H1 (cell line): Measurements from ENCODE around the gene OVCA2. TPM values are rescaled to one million over a fixed set of nuclear protein-coding genes. Genes with fewer than 3 reads are reported as not detected.

Source experiments
- CTCF ChIA-PET: fragments of 300-600 bp; sonication (Branson Sonifier 250); formaldehyde crosslinking; loops from one replicate; lab custom pipeline; 2021; ENCODE audit not compliant: partially characterized antibody; lab: Charles Lee
- POLR2A ChIA-PET: fragments of 300-600 bp; sonication (Branson Sonifier 250); formaldehyde crosslinking; loops from one replicate; lab custom pipeline; 2021; ENCODE audit warnings: inconsistent platforms; ENCODE audit not compliant: partially characterized antibody; lab: Charles Lee
- DNase-seq, 2 experiments: peaks; one replicate each; pipeline versions ENCODE4 v3.0.0 to v3.0.0-alpha.2; 2010 to 2022; ENCODE audit warnings: low spot score in 2 of 2, low read depth in 1 of 2, mixed read lengths in 1 of 2
- FAIRE-seq: peaks from 2 replicates; lab custom pipeline; 2011; peaks lifted over from hg19 to GRCh38; lab: Jason Lieb, UNC
- H2AFZ ChIP-seq: 2 replicates; pipeline ENCODE4 v1.8.1; 2012; ENCODE audit warnings: low read length, inconsistent platforms
- H2AK5ac ChIP-seq: 2 replicates; pipeline ENCODE4 v1.6.1; 2013; ENCODE audit warnings: low read depth, low read length
- H2BK120ac ChIP-seq: replicated peaks from 2 replicates; pipeline ENCODE3; 2013; ENCODE audit warnings: low read depth, low read length, inconsistent platforms
- H2BK12ac ChIP-seq: 2 replicates; pipeline ENCODE4 v1.6.1; 2013; ENCODE audit warnings: low read depth, low read length
- H2BK15ac ChIP-seq: 2 replicates; pipeline ENCODE4 v1.6.1; 2013; ENCODE audit warnings: low read length
- H2BK20ac ChIP-seq: 2 replicates; pipeline ENCODE4 v1.6.1; 2013; ENCODE audit warnings: low read length
- H2BK5ac ChIP-seq: 2 replicates; pipeline ENCODE4 v1.6.1; 2013; ENCODE audit warnings: low read depth, low read length
- H3K14ac ChIP-seq: 2 replicates; pipeline ENCODE4 v1.6.1; 2013; ENCODE audit warnings: inconsistent platforms; ENCODE audit not compliant: insufficient read length
- H3K18ac ChIP-seq: 2 replicates; pipeline ENCODE4 v1.6.1; 2013; ENCODE audit warnings: low read length; ENCODE audit errors: extremely low read depth
- H3K23ac ChIP-seq: 2 replicates; pipeline ENCODE4 v1.6.1; 2013; ENCODE audit warnings: inconsistent platforms; ENCODE audit not compliant: insufficient read length
- H3K23me2 ChIP-seq: 2 replicates; pipeline ENCODE4 v1.6.1; 2013; ENCODE audit warnings: low read depth, low read length
- H3K27ac ChIP-seq: 2 replicates; pipeline ENCODE4 v1.6.1; 2011; ENCODE audit warnings: low read depth, low read length, inconsistent platforms
- H3K27me3 ChIP-seq, 4 experiments: replicated peaks in 1 of 4; 1 replicate in 1 of 4; 2 replicates in 3 of 4; pipeline versions ENCODE4 v1.6.1 to v1.8.1; 2011 to 2013; ENCODE audit warnings: low read length in 3 of 4, mild to moderate bottlenecking in 3 of 4, inconsistent platforms in 2 of 4, mixed read lengths in 2 of 4, moderate library complexity in 1 of 4; ENCODE audit not compliant: control insufficient read depth in 3 of 4, insufficient read depth in 3 of 4; ENCODE audit errors: extremely low read depth in 1 of 4
- H3K36me3 ChIP-seq, 4 experiments: 2 replicates each; pipeline versions ENCODE4 v1.6.1 to v1.8.1; 2011 to 2013; ENCODE audit warnings: mild to moderate bottlenecking in 4 of 4, low read length in 3 of 4, moderate library complexity in 2 of 4, control low read depth in 1 of 4, inconsistent platforms in 1 of 4; ENCODE audit not compliant: insufficient read depth in 4 of 4, control insufficient read depth in 2 of 4
- H3K4ac ChIP-seq: replicated peaks from 2 replicates; pipeline ENCODE3; 2013; ENCODE audit warnings: low read length, low read depth, mixed read lengths, inconsistent platforms; ENCODE audit not compliant: insufficient read length
- H3K4me1 ChIP-seq, 4 experiments: replicated peaks in 1 of 4; 1 replicate in 1 of 4; 2 replicates in 3 of 4; pipeline versions ENCODE4 v1.6.1 to v1.8.1; 2011 to 2013; ENCODE audit warnings: low read length in 3 of 4, inconsistent platforms in 2 of 4, mixed read lengths in 1 of 4; ENCODE audit not compliant: insufficient read depth in 4 of 4, control insufficient read depth in 3 of 4
- H3K4me2 ChIP-seq, 2 experiments: 2 replicates each; pipeline versions ENCODE4 v1.6.1 to v1.8.1; 2011 to 2013; ENCODE audit warnings: low read depth in 2 of 2, low read length in 2 of 2, control low read depth in 1 of 2, inconsistent platforms in 1 of 2, mild to moderate bottlenecking in 1 of 2; ENCODE audit not compliant: insufficient read depth in 1 of 2
- H3K4me3 ChIP-seq, 4 experiments: fragments of 200-600, 300-600 bp in 1 of 4; sonication (generic), shearing (Covaris generic), sonication (Bioruptor Twin) in 1 of 4; 2 replicates each; pipeline versions ENCODE4 v1.5.1 to v1.8.1; 2011 to 2016; ENCODE audit warnings: low read length in 4 of 4, low read depth in 3 of 4, control low read depth in 2 of 4, inconsistent platforms in 2 of 4, mild to moderate bottlenecking in 2 of 4, mixed read lengths in 1 of 4, moderate library complexity in 1 of 4; ENCODE audit not compliant: insufficient read depth in 2 of 4; ENCODE audit errors: extremely low read depth in 1 of 4
- H3K56ac ChIP-seq: replicated peaks from 2 replicates; pipeline ENCODE3; 2013; ENCODE audit warnings: low read depth, mild to moderate bottlenecking, mixed read lengths, low read length, inconsistent platforms; ENCODE audit not compliant: insufficient read length
- H3K79me1 ChIP-seq: 2 replicates; pipeline ENCODE4 v1.6.1; 2013; ENCODE audit warnings: low read depth, low read length, control low read depth
- H3K79me2 ChIP-seq, 2 experiments: 2 replicates each; pipeline versions ENCODE4 v1.6.1 to v1.8.1; 2012 to 2013; ENCODE audit warnings: low read length in 2 of 2, mild to moderate bottlenecking in 2 of 2, inconsistent platforms in 1 of 2; ENCODE audit not compliant: insufficient read depth in 2 of 2, control insufficient read depth in 1 of 2
- H3K9ac ChIP-seq, 4 experiments: replicated peaks in 1 of 4; 1 replicate in 1 of 4; 2 replicates in 3 of 4; pipeline versions ENCODE4 v1.6.1 to v1.8.1; 2011 to 2013; ENCODE audit warnings: low read depth in 3 of 4, low read length in 3 of 4, control low read depth in 2 of 4, mild to moderate bottlenecking in 2 of 4, moderate library complexity in 2 of 4, inconsistent platforms in 1 of 4; ENCODE audit errors: extremely low read depth in 1 of 4
- H3K9me3 ChIP-seq, 2 experiments: 2 replicates each; pipeline versions ENCODE4 v1.6.1 to v1.8.1; 2012 to 2013; ENCODE audit warnings: mild to moderate bottlenecking in 2 of 2, moderate library complexity in 2 of 2, control low read depth in 1 of 2, inconsistent platforms in 1 of 2, low read depth in 1 of 2, low read length in 1 of 2, mixed read lengths in 1 of 2; ENCODE audit not compliant: insufficient read depth in 2 of 2
- H4K20me1 ChIP-seq, 2 experiments: replicated peaks in 1 of 2; 2 replicates each; pipeline versions ENCODE3 to v1.8.1; 2011 to 2013; ENCODE audit warnings: inconsistent platforms in 2 of 2, low read length in 2 of 2, mild to moderate bottlenecking in 1 of 2; ENCODE audit not compliant: insufficient read depth in 2 of 2, control insufficient read depth in 1 of 2
- H4K5ac ChIP-seq: 2 replicates; pipeline ENCODE4 v1.6.1; 2013; ENCODE audit warnings: low read length, low read depth, mixed read lengths, inconsistent platforms; ENCODE audit not compliant: insufficient read length
- H4K8ac ChIP-seq: 2 replicates; pipeline ENCODE4 v1.8.0; 2013; ENCODE audit warnings: mild to moderate bottlenecking, moderate library complexity, low read length, inconsistent platforms; ENCODE audit not compliant: insufficient read depth; ENCODE audit errors: extremely low read depth
- H4K91ac ChIP-seq: replicated peaks from 2 replicates; pipeline ENCODE3; 2013; ENCODE audit warnings: low read length, mixed read lengths, inconsistent platforms; ENCODE audit not compliant: insufficient read length
- RAD21 ChIP-seq, 2 experiments: IDR thresholded peaks in 1 of 2; conservative IDR thresholded peaks in 1 of 2; 2 replicates each; pipeline ENCODE4 v1.6.1; 2011; ENCODE audit warnings: low read depth in 2 of 2, low read length in 2 of 2, improper control_type of control experiment in 1 of 2, inconsistent platforms in 1 of 2, mild to moderate bottlenecking in 1 of 2, moderate library complexity in 1 of 2
- TAF1 ChIP-seq: IDR thresholded peaks from 2 replicates; pipeline ENCODE4 v1.6.1; 2011; ENCODE audit warnings: mild to moderate bottlenecking, low read depth, low read length
- ZNF274 ChIP-seq: IDR thresholded peaks from 2 replicates; pipeline ENCODE4 v1.7.0; 2012; ENCODE audit warnings: low read length, borderline replicate concordance; ENCODE audit errors: extremely low read depth
- WGBS, 2 experiments: shearing (Covaris generic) in 1 of 2; methylation state at CpG; one replicate each; pipeline versions ENCODE4 v1.1.6 to v1.1.7; 2013 to 2015; ENCODE audit warnings: low lambda C conversion rate in 2 of 2, mixed read lengths in 2 of 2, inconsistent platforms in 1 of 2, low coverage in 1 of 2, missing lambda C conversion rate in 1 of 2; ENCODE audit not compliant: insufficient replicate concordance in 2 of 2, insufficient coverage in 1 of 2, insufficient read length in 1 of 2; ENCODE audit errors: extremely low coverage in 1 of 2, missing lambda C conversion rate in 1 of 2; 5-methylcytosine and 5-hydroxymethylcytosine counted together
- polyA plus RNA-seq, 7 experiments: library from polyadenylated mRNA; depleted of rRNA in 3 of 7; stranded (reverse) in 5 of 7; unstranded in 2 of 7; fragments of >200 nt in 5 of 7; fragments of 200-250 nt in 2 of 7; gene quantifications; 1 replicate in 5 of 7; 2 replicates in 1 of 7; 4 replicates in 1 of 7; pipeline versions ENCODE4 v1.2.1 to v1.2.3, GENCODE V29; 2011 to 2013; ENCODE audit warnings: missing spikeins in 2 of 7, mixed read lengths in 2 of 7
- total RNA-seq: library from RNA; stranded (reverse); fragmentation: NEBNext Ultra II Directional; extraction: Animal tissue kit (Norgen Biotek cat#: 25700); gene quantifications from 2 replicates; pipeline ENCODE4 v1.2.1, GENCODE V29; 2021
- TF ChIP-seq, protein P1 (sequence below), 3 experiments: IDR thresholded peaks; 1 replicate in 2 of 3; 2 replicates in 1 of 3; pipeline versions ENCODE4 v1.5.1 to v1.6.1; 2011; ENCODE audit warnings: low read length in 3 of 3, mild to moderate bottlenecking in 3 of 3, inconsistent platforms in 2 of 3, low read depth in 1 of 3, moderate library complexity in 1 of 3; ENCODE audit not compliant: insufficient read depth in 1 of 3; ENCODE audit errors: control extremely low read depth in 1 of 3
- TF ChIP-seq, protein P2 (sequence below): IDR thresholded peaks from 2 replicates; pipeline ENCODE4 v1.6.1; 2011; ENCODE audit warnings: low read depth, mild to moderate bottlenecking, low read length; ENCODE audit not compliant: insufficient read depth

OVCA2 gene
- total and polyA plus RNA-seq, 2 of the 8 experiments (the other 6 are each of a cell fraction or from before 2014, with no cell fraction given) = 15.3 to 37.0 TPM

DNA sequence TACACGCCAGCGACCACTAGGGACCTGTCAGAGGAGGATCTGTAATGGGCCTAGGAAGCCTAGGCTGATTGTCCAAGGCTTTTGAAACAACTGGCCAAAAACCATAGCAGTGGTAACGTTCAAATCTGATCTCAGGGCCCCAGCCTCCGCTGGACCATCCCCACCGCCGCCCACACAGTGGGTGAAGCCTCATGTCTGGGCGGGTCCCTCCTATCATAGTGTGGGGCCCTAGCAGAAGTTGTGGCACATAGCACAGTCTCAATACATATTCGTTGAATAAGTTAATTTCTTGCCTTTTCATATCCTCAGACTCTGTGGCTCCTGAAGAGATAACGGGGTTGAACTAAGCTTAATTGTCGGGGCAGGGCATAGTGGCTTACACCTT, 11.1 kb upstream of the OVCA2 start:
- WGBS, 2 experiments = 29% methylated on average over 10 of the region's 10 CpGs; no CpG with 5 or more reads in 1 of the 2 experiments
- Histone ChIP-seq H3K14ac (no peak overlapping the region), H2BK12ac (no peak overlapping the region), H3K23me2 (peaks cover 6% of the 10 kb centered on the region; the same call in 1 of the 2 replicates), H2BK20ac (no peak overlapping the region), H2AK5ac (no peak overlapping the region), H4K5ac (no peak overlapping the region), H3K23ac (no peak overlapping the region), H3K4me3 (peak overlapping the region; percentile 74 to 98 (median 92)), H4K91ac (no peak overlapping the region), H2BK120ac (no peak overlapping the region), H3K4me1 (peaks cover 2 to 4% (median 4%) of the 10 kb centered on the region in 4 experiments; a peak in 5 of 7 replicates), H3K9ac (no peak overlapping the region), H3K36me3 (no peaks in the 10 kb centered on the region), H3K27me3 (peaks cover 38 to 41% (median 39%) of the 10 kb centered on the region in 4 experiments), H3K27ac (no peak overlapping the region), H3K9me3 (no peaks in the 10 kb centered on the region), H4K8ac (no peak overlapping the region), H3K4ac (no peak overlapping the region), H3K4me2 (peak overlapping the region; percentile 55 to 76), H2BK15ac (0 out of 2 replicates have a peak overlapping the region, but pooled peaks have one; percentile 29), H3K79me1 (no peaks in the 10 kb centered on the region), H2BK5ac (no peak overlapping the region), H2AFZ (no peak overlapping the region), H3K18ac (no peak overlapping the region), H3K79me2 (no peaks in the 10 kb centered on the region), H4K20me1 (peaks cover 0 to 6% of the 10 kb centered on the region in 2 experiments), H3K56ac (no peak overlapping the region)
- no peak for DNase-seq
- CTCF ChIA-PET = interaction anchor here (0.8 to 4.4 kb wide), 8 partner anchors 11 to 201 kb away, joined by 3 to 15 read pairs (median 4); partner anchors contain the start of gene OVCA2
- POLR2A ChIA-PET = interaction anchor here (1.1 kb wide), 1 partner anchor 9 kb away, joined by 3 read pairs; no protein-coding TSS in a partner anchor
- TF ChIP-seq, protein P1, sequence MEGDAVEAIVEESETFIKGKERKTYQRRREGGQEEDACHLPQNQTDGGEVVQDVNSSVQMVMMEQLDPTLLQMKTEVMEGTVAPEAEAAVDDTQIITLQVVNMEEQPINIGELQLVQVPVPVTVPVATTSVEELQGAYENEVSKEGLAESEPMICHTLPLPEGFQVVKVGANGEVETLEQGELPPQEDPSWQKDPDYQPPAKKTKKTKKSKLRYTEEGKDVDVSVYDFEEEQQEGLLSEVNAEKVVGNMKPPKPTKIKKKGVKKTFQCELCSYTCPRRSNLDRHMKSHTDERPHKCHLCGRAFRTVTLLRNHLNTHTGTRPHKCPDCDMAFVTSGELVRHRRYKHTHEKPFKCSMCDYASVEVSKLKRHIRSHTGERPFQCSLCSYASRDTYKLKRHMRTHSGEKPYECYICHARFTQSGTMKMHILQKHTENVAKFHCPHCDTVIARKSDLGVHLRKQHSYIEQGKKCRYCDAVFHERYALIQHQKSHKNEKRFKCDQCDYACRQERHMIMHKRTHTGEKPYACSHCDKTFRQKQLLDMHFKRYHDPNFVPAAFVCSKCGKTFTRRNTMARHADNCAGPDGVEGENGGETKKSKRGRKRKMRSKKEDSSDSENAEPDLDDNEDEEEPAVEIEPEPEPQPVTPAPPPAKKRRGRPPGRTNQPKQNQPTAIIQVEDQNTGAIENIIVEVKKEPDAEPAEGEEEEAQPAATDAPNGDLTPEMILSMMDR (IDR thresholded peaks at IDR 0.05; ENCODE audit: control extremely low read depth in 1 of 3, insufficient read depth in 1 of 3, low read depth in 1 of 3, low read length in 3 of 3) = peak; percentile 62 to 88 (median 66)
- TF ChIP-seq ZNF274 = no peak
- TF ChIP-seq, protein P2, sequence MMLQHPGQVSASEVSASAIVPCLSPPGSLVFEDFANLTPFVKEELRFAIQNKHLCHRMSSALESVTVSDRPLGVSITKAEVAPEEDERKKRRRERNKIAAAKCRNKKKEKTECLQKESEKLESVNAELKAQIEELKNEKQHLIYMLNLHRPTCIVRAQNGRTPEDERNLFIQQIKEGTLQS = 0 out of 2 replicates have a peak, but pooled peaks have one; percentile 8
- TF ChIP-seq TAF1 = 0 out of 2 replicates have a peak, but pooled peaks have one; percentile 26
- peak; percentile 82 to 83 for TF ChIP-seq RAD21 (IDR thresholded peaks at IDR 0.05 in 1 of 2, conservative IDR thresholded peaks at IDR 0.05 in 1 of 2; ENCODE audit: low read depth in 2 of 2, low read length in 2 of 2)
- no peak for FAIRE-seq
